IPS-NIHi7 (cell line): ENCODE data around the gene ITGAV.

Experiments used
- DNase-seq: peaks from one replicate; pipeline ENCODE4 v3.0.0; 2012; ENCODE audit warnings: mixed read lengths; ENCODE audit errors: extremely low spot score

The ITGAV gene

GRCh38 chr2:186575302-186575701 is 14.6 kb upstream of the ITGAV start:
- peak; percentile 65 for DNase-seq

GRCh38 chr2:186575856-186576255 is 14.0 kb upstream of the ITGAV start:
- DNase-seq, result no peak

- no peak for DNase-seq
These were observed 13.2 kb upstream of the ITGAV start for GRCh38 chr2:186576614-186577013.

- DNase-seq, result no peak
These were observed 7.2 kb upstream of the ITGAV start for GRCh38 chr2:186582698-186583097.

GRCh38 chr2:186584053-186584452 is 5.8 kb upstream of the ITGAV start:
- DNase-seq, result no peak

GRCh38 chr2:186588421-186588820 is 1.4 kb upstream of the ITGAV start:
- no peak for DNase-seq

GRCh38 chr2:186588940-186589611 is 780 bp upstream of the ITGAV start:
- no peak for DNase-seq

DNA sequence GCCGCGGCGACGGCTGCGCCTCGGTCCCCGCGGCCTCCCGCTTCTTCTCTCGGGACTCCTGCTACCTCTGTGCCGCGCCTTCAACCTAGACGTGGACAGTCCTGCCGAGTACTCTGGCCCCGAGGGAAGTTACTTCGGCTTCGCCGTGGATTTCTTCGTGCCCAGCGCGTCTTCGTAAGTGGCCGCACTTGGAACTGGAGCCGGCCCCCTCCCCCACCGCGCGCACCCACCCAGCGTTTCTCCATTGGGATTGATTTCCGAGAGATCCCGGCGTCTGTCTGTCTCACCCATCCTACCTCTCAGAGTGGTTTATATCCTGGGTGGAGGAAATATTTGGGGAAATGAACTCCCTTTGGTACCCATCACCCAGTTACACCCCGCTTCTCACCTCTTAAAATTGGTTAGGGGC is 498 bp downstream of the ITGAV start:
- DNase-seq, result no peak

- peak; percentile 20 for DNase-seq
These were observed 1.1 kb downstream of the ITGAV start for GRCh38 chr2:186590759-186591505.

GRCh38 chr2:186591506-186591890 is 1.6 kb downstream of the ITGAV start:
- no peak for DNase-seq

DNA sequence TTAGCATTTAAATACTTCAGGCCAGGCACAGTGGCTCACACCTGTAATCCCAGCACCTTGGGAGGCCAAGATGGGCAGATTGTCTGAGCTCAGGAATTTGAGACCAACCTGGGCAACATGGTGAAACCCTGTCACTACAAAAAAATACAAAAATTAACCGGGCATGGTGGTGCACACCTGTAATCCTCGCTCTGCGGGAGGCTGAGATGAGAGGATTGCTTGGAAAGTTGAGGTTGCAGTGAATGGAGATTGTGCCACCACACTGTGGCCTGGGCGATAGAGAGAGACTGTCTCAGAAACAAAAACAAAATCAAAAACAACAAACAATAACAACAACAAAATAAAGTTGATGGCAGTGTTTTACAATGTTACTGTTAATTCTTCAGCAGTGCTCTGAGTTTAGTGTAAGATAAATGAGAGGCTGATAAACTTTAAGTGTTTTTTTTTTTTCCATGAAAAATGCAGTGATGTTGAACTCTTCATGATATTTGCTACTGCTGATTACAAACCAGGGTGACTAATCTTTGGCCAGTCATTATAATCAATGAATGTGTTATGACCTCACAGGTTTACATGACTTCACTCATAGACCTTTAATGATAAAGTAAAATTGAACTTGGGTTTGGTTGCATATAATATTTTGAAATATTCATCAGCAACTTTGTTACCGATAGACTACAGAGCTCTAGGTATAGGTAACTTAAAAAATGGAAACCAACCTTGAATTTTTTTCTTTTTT is 2.5 kb downstream of the ITGAV start:
- no peak for DNase-seq

GRCh38 chr2:186593523-186593922 is 3.7 kb downstream of the ITGAV start:
- no peak for DNase-seq

GRCh38 chr2:186594001-186594722 is 4.3 kb downstream of the ITGAV start:
- no peak for DNase-seq

GRCh38 chr2:186595219-186595618 is 5.4 kb downstream of the ITGAV start:
- DNase-seq, result no peak

- no peak for DNase-seq
These were observed 9.4 kb downstream of the ITGAV start for GRCh38 chr2:186599186-186599778.

GRCh38 chr2:186603286-186603685 is 13.4 kb downstream of the ITGAV start:
- DNase-seq, result no peak

GRCh38 chr2:186605041-186605440 is 15.2 kb downstream of the ITGAV start:
- DNase-seq, result no peak

- DNase-seq, result no peak
These were observed 17.9 kb downstream of the ITGAV start for GRCh38 chr2:186607660-186608324.

GRCh38 chr2:186610785-186611184 is 20.9 kb downstream of the ITGAV start:
- DNase-seq, result no peak

DNA sequence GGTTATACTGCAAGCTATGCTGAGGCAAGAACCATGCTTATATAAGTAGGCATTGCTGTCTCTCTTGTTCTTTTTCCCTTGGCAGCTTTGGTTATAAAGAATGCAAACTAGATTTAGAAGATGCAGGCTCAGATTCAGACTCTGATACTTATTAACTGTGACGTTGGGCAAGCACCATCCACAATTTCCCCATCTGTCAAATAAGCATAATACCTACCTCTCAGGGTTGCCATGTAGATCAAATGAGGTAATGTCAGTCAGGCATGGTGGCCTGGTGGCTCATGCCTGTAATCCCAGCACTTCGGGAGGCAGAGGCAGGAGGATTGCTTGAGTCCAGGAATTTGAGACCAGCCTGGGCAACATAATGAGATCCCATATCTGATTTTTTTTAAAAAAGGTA is 21.7 kb downstream of the ITGAV start:
- DNase-seq, result no peak

- no peak for DNase-seq
These were observed 22.2 kb downstream of the ITGAV start for GRCh38 chr2:186612026-186612425.
